Mucosa of rectum (tissue), 2 donors: ENCODE data around the gene SSUH2.
"Not testable (repeated sequence)": the region's sequence is repeated elsewhere in the genome, so short reads cannot be mapped to it uniquely, and the experiment has no call there.

Experiments used
- H3K27ac ChIP-seq, 2 donors: one replicate each; pipeline ENCODE4 v1.7.0; 2013; ENCODE audit warnings: inconsistent platforms in 2 of 2, low read depth in 2 of 2, low read length in 2 of 2
- H3K27me3 ChIP-seq, 2 donors: one replicate each; pipeline ENCODE4 v1.7.0; 2013; ENCODE audit warnings: low read length in 2 of 2; ENCODE audit not compliant: control insufficient read depth in 2 of 2, insufficient read depth in 2 of 2
- H3K36me3 ChIP-seq, 2 donors: one replicate each; pipeline ENCODE4 v1.7.0; 2013; ENCODE audit warnings: low read length in 2 of 2; ENCODE audit not compliant: control insufficient read depth in 2 of 2, insufficient read depth in 2 of 2
- H3K4me1 ChIP-seq, 2 donors: one replicate each; pipeline ENCODE4 v1.7.0; 2013; ENCODE audit warnings: low read length in 2 of 2, mild to moderate bottlenecking in 1 of 2; ENCODE audit not compliant: control insufficient read depth in 2 of 2, insufficient read depth in 2 of 2
- H3K4me3 ChIP-seq, 2 donors: one replicate each; pipeline ENCODE4 v1.7.0; 2013; ENCODE audit warnings: low read length in 2 of 2
- H3K9ac ChIP-seq, 2 donors: one replicate each; pipeline ENCODE4 v1.7.0; 2013; ENCODE audit warnings: low read length in 2 of 2, low read depth in 1 of 2, mild to moderate bottlenecking in 1 of 2
- H3K9me3 ChIP-seq, 2 donors: one replicate each; pipeline ENCODE4 v1.7.0; 2013; ENCODE audit warnings: low read length in 2 of 2; ENCODE audit not compliant: control insufficient read depth in 2 of 2
- donor health status: healthy.
- donor health status: Normal muscosa, but diverticular disease.

SSUH2 gene

DNA sequence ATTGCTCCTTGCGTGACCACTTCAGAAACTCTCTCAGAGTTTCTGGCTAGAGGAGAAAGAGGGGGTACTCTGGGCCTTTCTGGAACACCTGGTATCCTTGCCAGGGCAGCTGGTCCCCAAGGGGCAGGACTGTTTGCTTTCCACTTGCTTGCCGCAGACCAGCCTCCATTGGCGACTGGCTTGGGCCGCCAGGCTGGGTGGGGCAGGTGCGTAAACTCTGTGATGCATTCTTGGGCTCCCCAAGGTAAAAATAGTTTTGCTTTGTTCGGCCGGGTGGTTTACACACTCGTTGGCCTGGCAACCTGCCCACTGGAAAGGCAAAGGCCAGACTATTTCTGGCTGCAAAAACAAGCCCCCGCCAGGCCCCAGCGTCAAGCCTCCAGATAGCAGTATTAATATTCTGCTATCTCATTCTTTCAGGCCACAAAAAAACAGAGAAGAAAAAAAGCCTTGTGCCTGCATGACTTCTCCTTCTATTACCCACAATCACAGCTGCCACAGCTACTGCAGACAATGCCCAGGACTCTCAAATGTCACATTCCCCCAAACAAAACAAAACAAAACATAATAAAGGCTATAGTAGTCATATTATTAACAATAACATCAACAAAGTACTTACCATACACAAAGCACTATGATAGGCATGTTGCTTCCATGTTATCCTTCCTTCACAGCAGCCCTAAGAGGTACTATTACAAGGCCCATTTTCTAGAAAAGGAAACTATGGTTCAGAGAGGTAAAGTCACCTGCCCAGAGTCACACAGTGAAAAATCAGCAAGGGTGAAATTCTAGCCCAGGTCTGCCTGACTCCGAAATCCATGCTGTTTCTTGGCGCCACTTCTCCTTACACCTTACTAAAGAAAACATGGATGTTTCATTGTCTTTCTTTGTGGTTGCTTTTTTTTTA is 14.0 kb upstream of the SSUH2 start:
- H3K4me1 ChIP-seq, result peaks cover 2 to 8% of the 10 kb centered on the region in 2 donors
- peaks cover 0 to 2% of the 10 kb centered on the region in 2 donors for H3K27me3 ChIP-seq
- H3K4me3 ChIP-seq, result no peak overlapping the region
- no peaks in the 10 kb centered on the region for H3K36me3 ChIP-seq
- no peak overlapping the region for H3K27ac ChIP-seq
- H3K9me3 ChIP-seq, result no peaks in the 10 kb centered on the region
- no peak overlapping the region for H3K9ac ChIP-seq

DNA sequence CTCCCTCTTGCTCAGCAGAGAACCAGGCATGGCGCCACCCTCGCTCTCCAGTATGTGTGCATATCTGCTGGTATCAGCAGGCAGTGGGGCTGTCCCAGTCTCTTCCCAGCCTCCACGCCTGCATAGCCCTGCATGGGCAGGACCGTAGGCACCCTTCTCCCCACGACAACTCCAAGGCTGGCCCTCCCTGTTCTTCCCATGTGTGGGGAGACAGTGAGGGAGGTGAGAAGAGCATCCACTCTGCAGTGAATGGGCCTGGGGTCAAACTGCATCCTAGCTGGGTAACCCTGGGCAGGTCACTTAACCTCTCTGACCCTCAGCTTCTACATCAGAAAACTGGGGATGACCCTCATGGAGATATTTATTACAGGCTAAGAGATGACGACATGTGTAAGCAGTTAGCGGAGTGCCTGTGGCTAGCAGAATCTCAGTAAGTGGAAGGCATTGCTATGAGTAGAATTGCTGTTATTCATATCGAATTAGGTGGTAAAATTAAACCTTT is 13.3 kb upstream of the SSUH2 start:
- Histone ChIP-seq H3K4me1 (peaks cover 2 to 8% of the 10 kb centered on the region in 2 donors), H3K4me3 (no peak overlapping the region), H3K9ac (no peak overlapping the region), H3K27ac (no peak overlapping the region), H3K36me3 (no peaks in the 10 kb centered on the region), H3K27me3 (peaks cover 0 to 2% of the 10 kb centered on the region in 2 donors), H3K9me3 (no peaks in the 10 kb centered on the region)

DNA sequence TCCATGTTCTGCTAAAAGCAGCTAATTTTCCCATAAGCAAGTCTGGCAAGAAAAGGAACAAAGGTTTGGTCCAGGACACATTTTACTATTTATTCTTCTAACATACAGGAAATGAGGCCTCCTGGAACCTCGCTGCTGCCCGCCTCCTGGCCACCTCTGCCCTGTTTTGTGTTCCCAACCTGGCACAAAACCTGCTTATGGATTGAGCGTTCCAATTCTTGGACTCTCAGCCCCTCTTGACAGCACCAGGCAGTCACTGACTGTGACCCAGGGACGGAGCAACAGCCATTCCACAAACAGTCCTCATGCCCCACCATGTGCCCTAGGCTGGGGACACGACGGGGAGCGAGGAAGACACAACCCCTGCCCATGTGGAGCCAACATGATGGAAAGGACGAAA is 11.6 kb upstream of the SSUH2 start:
- Histone ChIP-seq H3K4me1 (peaks cover 6 to 8% of the 10 kb centered on the region in 2 donors), H3K9ac (no peak overlapping the region), H3K36me3 (no peaks in the 10 kb centered on the region), H3K4me3 (no peak overlapping the region), H3K27ac (no peak overlapping the region), H3K9me3 (no peaks in the 10 kb centered on the region), H3K27me3 (no peaks in the 10 kb centered on the region)

DNA sequence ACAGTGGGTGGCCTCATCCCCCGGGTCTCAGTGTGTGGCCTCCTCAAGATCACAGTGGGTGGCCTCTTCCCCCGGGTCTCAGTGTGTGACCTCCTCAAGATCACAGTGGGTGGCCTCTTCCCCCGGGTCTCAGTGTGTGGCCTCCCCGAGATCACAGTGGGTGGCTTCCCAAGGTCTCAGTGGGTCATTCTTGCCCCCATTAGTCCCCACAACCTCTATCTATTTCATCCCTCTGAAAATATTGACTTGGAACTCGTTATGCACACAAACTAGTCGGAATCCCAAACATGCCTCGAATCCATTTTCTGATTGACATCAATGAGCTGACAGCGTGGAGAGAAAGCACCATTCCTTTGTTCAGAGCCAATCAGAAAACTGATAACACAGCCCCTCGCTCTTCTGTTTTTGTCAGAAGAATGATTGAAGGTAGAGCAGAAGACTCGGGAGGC is 10.8 kb upstream of the SSUH2 start:
- H3K9me3 ChIP-seq, result no peaks in the 10 kb centered on the region
- no peak overlapping the region for H3K9ac ChIP-seq
- H3K4me1 ChIP-seq, result peaks cover 6 to 8% of the 10 kb centered on the region in 2 donors
- no peak overlapping the region for H3K27ac ChIP-seq
- no peaks in the 10 kb centered on the region for H3K27me3 ChIP-seq
- no peaks in the 10 kb centered on the region for H3K36me3 ChIP-seq
- H3K4me3 ChIP-seq, result no peak overlapping the region

DNA sequence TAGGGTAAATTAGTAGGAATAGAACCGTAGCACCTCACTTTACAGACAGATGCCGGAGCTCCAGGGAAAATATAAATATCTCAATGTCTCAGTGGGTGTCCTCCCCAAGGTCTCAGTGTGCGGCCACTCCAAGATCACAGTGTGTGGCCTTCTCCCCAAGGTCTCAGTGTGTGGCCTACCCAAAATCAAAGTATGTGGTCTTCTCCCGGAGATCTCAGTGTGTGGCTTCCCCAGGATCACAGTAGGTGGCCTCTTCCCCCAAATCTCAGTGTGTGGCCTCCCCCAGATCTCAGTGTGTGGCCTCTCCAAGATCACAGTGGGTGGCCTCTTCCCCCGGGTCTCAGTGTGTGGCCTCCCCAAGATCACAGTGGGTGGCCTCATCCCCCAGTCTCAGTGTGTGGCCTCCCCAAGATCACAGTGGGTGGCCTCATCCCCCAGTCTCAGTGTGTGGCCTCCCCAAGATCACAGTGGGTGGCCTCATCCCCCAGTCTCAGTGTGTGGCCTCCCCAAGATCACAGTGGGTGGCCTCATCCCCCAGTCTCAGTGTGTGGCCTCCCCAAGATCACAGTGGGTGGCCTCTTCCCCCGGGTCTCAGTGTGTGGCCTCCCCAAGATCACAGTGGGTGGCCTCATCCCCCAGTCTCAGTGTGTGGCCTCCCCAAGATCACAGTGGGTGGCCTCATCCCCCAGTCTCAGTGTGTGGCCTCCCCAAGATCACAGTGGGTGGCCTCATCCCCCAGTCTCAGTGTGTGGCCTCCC is 10.2 kb upstream of the SSUH2 start:
- H3K4me1 ChIP-seq, H3K9me3 ChIP-seq, H3K27ac ChIP-seq, H3K36me3 ChIP-seq, H3K27me3 ChIP-seq, H3K9ac ChIP-seq, H3K4me3 ChIP-seq: not testable (repeated sequence)

GRCh38 chr3:8653800-8654408 is 9.3 kb upstream of the SSUH2 start:
- Histone ChIP-seq H3K9me3 (no peaks in the 10 kb centered on the region), H3K27ac (no peak overlapping the region), H3K9ac (no peak overlapping the region), H3K27me3 (no peaks in the 10 kb centered on the region), H3K4me1 (peaks cover 6 to 8% of the 10 kb centered on the region in 2 donors), H3K36me3 (no peaks in the 10 kb centered on the region), H3K4me3 (no peak overlapping the region)

GRCh38 chr3:8652324-8652987 is 7.9 kb upstream of the SSUH2 start:
- Histone ChIP-seq H3K27ac (peak overlapping the region in 1 of 2 donors; percentile 40), H3K9ac (no peak overlapping the region), H3K36me3 (no peaks in the 10 kb centered on the region)

GRCh38 chr3:8651418-8652323 is 7.1 kb upstream of the SSUH2 start:
- Histone ChIP-seq H3K4me3 (no peak overlapping the region), H3K27ac (peak overlapping the region in 1 of 2 donors; percentile 40), H3K9me3 (no peaks in the 10 kb centered on the region), H3K36me3 (no peaks in the 10 kb centered on the region), H3K4me1 (peaks cover 0 to 4% of the 10 kb centered on the region in 2 donors), H3K27me3 (no peaks in the 10 kb centered on the region), H3K9ac (no peak overlapping the region)

More at GRCh38 chr3:8652324-8652987, 7.9 kb upstream of the SSUH2 start:
- Histone ChIP-seq H3K4me3 (no peak overlapping the region), H3K27me3 (no peaks in the 10 kb centered on the region), H3K4me1 (peaks cover 0 to 4% of the 10 kb centered on the region in 2 donors), H3K9me3 (no peaks in the 10 kb centered on the region)
